HT-29 (cell line): ENCODE measurements around the gene ALG1L2. TPM values are rescaled to one million over a fixed set of nuclear protein-coding genes. Genes with fewer than 3 reads are reported as not detected.
A peak's percentile ranks its signal among the peaks of the same experiment; 100 is the strongest.
"Not testable (repeated sequence)": the region's sequence is repeated elsewhere in the genome, so short reads cannot be mapped to it uniquely, and the experiment has no call there.

ENCODE experiments used
- DNase-seq: peaks from one replicate; pipeline ENCODE4 v3.0.0-alpha.2; 2015; ENCODE audit warnings: low spot score
- total RNA-seq: library from RNA; depleted of rRNA; stranded (reverse); fragments of >200 nt; shearing (Covaris generic); gene quantifications from 2 replicates; pipeline ENCODE4 v1.2.3, GENCODE V29; 2014; rRNA removed

The ALG1L2 gene
- total RNA-seq, 1 experiment from 2014 or later: not detected

DNA sequence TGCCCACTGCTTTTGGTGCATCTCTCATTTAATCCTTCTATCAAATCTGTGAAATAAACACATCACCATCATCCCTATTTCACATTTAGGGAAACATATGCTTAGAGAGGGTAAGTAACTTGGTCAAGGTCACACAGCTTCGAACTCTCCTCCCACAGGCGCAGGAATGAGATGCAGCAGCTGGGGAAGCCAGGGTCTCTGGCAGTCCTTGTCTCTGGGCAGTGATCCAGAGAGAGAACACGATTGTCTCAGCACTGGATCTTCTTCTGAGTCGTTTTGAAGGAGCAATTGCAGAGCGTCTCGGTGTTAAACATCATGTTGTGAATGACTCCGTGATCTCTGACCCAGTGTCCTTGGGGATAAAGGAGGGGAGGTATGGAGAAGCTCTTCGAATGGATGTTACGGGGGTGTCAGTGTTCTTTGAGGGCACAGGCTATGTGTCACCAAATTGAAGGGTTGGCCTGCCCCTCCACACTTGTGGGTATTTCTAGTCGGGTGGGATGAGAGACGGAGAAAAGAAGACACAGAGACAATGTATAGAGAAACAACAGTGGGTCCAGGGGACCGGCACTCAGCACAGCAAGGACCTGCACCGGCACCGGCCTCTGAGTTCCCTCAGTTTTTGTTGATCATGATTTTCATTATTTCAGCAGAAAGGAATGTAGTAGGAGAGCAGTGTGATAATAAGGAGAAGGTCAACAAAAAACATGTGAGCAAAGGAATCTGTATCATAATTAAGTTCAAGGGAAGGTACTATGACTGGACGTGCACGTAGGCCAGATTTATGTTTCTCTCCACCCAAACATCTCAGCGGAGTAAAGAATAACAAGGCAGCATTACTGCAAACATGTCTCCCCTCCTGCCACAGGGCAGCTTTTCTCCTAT, 41.5 kb downstream of the ALG1L2 start:
- DNase-seq: not testable (repeated sequence)

DNA sequence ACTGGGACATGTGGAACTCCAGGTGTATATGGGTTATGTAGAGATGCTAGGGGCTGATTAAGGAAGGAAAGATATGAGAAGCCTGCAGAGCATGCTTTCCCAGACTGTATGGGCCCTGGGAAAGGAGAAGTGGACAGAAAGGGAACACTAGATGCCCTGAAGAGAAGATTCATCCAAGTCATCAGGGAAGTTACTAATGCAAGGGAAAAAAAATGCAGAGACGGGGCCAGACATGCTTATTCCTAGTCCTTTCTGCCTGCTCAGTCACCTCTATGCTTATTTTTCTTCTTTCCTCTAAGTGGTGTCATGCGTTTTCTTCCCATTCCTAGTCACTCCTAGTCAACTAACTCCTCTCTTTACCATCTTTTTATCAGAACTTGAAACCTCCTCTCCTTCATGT, 43.8 kb downstream of the ALG1L2 start:
- DNase-seq: not testable (repeated sequence)

DNA sequence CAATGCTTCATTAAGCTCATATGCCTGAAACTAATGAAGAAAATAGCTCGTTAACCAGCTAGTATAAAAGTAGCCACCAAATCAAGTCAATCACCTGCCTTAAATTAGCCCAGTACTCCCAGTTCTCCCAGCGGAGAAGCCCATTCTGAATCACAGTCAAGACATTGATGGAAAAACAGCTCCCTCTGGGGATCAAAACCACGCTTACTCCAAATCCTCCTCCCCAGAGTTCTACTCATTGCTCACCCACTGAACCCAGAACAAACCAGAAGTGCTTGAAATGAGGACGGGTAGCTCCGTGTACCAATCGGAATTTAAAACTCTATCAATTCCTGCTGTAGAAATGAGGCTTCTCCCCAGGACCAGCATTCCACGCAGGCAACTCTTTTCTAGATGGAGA, 54.7 kb downstream of the ALG1L2 start:
- peak; percentile 17 for DNase-seq

DNA sequence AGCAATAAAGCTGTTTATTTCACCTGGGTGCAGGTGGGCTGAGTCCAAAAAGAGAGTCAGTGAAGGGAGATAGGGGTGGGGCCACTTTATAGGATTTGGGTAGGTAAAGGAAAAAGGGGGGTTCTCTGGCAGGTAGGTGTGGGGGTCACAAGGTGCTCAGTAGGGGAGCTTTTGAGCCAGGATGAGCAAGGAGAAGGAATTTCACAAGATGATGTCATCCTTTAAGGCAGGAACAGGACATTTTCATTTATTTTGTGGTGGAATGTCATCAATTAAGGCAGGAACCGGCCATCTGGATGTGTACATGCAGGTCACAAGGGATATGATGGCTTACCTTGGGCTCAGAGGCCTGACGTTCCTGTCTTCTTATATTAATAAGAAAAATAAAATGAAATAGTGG, 56.1 kb downstream of the ALG1L2 start:
- not testable (repeated sequence) for DNase-seq

DNA sequence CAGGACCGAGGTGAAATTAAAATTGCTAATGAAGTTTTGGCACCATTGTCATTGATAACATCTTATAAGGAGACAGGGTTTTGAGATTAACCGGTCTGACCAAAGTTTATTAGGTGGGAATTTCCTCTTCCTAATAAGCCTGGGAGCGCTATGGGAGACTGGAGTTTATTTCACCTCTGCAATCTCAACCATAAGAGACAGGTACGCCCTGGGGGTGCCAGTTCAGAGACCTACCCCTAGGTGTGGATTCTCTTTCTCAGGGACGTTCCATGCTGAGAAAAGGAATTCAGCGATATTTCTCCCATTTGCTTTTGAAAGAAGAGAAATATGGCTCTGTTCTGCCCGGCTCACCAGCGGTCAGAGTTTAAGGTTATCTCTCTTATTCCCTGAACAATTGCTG, 57.4 kb downstream of the ALG1L2 start:
- not testable (repeated sequence) for DNase-seq

DNA sequence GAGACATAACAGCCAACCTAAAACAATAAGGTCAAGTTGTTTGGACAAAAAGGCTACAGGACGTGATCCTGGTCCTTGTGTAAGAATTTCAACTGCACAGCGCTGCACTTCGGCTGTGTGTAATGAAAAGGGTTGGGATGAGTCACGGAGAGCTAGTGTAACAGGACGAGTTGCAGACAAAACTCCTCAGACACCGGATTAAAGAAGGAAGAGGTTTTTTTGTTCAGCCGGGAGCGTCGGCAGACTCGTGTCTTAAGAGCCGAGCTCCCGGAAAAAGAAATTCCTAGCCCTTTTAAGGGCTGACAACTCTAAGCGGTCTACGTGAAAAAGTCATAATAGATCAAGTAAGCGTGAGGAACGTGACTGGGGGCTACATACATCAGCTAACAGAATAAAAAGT, 59.1 kb downstream of the ALG1L2 start:
- DNase-seq: not testable (repeated sequence)

DNA sequence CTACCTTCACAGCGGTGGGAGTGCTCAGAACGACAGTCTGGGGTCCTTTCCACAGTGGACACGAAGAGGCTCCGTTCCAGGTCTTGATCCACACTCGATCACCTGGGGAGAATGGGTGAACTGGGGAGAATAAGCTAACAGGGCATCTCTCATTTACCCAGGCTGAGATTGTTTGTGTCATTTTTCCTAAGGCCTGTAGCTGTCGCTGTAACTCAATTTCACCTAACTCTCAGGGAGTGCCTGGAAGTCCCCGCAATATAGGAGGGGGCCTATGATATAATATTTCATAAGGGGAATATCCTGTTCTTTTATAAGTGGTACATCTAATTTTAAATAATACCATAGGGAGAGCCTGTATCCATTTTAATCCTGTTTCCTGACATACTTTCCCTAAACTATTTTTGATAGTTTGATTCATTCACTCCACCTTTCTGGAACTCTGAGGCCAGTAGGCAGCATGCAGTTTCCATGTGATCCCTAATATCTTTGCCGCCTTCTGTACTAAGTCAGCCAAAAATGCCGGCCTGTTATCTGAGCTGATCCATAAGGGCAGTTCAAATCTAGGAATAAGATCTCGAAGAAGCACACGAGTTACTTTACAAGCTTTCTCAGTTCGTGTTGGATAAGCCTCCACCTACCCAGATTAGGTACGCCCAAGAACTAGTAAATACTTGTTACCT, 62.2 kb downstream of the ALG1L2 start:
- not testable (repeated sequence) for DNase-seq

DNA sequence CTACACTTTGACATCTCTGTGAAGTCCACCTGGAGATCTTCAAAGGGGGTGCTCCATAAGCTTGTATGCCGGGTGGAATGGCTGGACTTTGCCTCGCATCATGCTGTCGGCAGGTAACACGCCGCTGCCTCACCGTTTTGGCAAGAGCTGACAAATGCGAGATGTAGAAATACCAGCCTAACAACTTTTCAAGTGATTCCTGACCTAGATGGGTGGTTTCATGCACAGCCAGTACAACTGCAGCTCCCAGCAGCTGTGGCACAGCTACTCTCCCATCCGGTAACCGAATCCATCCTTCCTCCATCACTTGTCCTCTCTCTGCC, 62.7 kb downstream of the ALG1L2 start:
- peak; percentile 32 for DNase-seq

DNA sequence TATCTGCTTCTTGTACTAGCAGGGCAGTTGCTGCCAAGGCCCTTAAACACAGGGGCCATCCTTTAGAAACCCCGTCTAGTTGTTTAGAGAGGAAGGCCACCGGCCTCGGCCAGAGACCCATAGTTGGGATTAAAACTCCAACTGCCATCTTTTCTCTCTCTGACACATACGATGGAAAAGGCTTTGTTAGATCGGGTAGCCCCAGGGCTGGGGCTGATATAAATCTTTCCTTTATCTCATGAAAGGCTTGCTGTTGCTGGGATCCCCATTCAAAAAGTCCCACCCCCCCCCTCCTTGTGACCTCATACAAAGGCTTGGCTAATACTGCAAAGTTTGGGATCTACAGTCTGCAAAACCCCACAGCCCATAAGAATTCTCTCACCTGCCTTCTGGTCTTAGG, 63.8 kb downstream of the ALG1L2 start:
- not testable (repeated sequence) for DNase-seq

DNA sequence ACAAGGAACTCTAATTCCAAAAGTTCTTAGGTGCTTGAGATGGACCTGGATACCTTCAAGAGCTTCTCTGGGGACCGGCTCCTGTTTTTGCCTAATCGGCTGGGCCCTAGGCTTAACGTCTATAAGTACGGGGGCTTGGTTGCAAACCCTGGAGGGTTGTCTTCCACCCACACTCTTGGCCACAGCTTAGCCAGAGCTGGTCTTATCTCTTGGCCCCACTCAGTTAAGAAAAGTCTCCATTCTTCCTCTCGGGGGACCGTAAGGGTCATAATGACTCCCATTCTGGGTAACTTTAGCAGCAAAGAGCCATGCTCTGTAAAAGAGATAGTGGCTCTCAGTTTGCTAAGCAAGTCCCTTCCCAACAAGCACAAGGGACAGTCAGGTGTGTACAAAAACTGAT, 64.8 kb downstream of the ALG1L2 start:
- not testable (repeated sequence) for DNase-seq

Other genes with a start within 250 kb of the ALG1L2 start
- 7.1 and 8.1 TPM in 2 replicates for gene TMCC1, start 188.1 kb upstream of the ALG1L2 start, total RNA-seq
- not detected in 2 replicates for gene TRH, start 107.1 kb upstream of the ALG1L2 start, total RNA-seq